Measurements from ENCODE around the gene HNF4A. TPM values are rescaled to one million over a fixed set of nuclear protein-coding genes. Genes with fewer than 3 reads are reported as not detected.

Gene HNF4A
- polyA plus RNA-seq, 1 donor from 2014 or later: not detected

DNA sequence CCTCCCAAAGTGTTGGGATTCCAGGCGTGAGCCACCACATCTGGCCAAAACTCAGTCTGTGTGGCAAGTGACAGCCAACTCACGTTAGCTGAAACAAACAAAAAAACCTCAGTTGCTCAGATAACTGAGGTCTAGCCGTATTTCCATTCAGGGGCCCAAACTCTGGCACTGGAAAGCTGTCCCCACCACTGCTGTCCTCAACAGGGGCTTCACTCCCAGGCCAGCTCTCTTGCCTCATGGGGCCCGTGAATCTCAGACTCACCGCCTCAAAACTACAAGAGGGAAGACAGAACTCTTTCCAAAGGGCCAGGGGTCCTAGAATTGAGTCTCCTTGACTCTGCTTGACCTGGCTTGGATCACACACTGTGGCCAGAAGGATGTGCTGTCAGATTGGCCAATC, 127.6 kb downstream of the HNF4A start:
- Histone ChIP-seq H3K79me2 (replicated peaks; ENCODE audit: insufficient read depth, low read length) (no peaks in the 10 kb centered on the region), H3K4me3 (ENCODE audit: low read length) (no peak overlapping the region), H3K36me3 (ENCODE audit: insufficient read depth, low read length) (no peaks in the 10 kb centered on the region), H3K27me3 (ENCODE audit: insufficient read depth, low read depth, low read length) (no peaks in the 10 kb centered on the region), H4K20me1 (ENCODE audit: insufficient read depth) (no peaks in the 10 kb centered on the region), H3K9me2 (ENCODE audit: insufficient read depth, low read length) (no peaks in the 10 kb centered on the region), H3K4me2 (ENCODE audit: low read length) (no peak overlapping the region), H2AFZ (ENCODE audit: low read depth, low read length) (no peak overlapping the region), H3F3A (ENCODE audit: insufficient read depth, low read length, poor library complexity, severe bottlenecking) (no peaks in the 10 kb centered on the region), H3K9ac (ENCODE audit: low read length) (no peak overlapping the region), H3K27ac (ENCODE audit: low read length) (no peak overlapping the region), H3K9me3 (ENCODE audit: low read length) (no peaks in the 10 kb centered on the region)
- TF ChIP-seq TAF1 (IDR thresholded peaks at IDR 0.05; ENCODE audit: low read depth): no peak
- TF ChIP-seq POLR2AphosphoS5 (IDR thresholded peaks at IDR 0.05): no peak
- TF ChIP-seq, protein P1, sequence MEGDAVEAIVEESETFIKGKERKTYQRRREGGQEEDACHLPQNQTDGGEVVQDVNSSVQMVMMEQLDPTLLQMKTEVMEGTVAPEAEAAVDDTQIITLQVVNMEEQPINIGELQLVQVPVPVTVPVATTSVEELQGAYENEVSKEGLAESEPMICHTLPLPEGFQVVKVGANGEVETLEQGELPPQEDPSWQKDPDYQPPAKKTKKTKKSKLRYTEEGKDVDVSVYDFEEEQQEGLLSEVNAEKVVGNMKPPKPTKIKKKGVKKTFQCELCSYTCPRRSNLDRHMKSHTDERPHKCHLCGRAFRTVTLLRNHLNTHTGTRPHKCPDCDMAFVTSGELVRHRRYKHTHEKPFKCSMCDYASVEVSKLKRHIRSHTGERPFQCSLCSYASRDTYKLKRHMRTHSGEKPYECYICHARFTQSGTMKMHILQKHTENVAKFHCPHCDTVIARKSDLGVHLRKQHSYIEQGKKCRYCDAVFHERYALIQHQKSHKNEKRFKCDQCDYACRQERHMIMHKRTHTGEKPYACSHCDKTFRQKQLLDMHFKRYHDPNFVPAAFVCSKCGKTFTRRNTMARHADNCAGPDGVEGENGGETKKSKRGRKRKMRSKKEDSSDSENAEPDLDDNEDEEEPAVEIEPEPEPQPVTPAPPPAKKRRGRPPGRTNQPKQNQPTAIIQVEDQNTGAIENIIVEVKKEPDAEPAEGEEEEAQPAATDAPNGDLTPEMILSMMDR (IDR thresholded peaks at IDR 0.05; ENCODE audit: poor library complexity, severe bottlenecking): no peak
- TF ChIP-seq SMC3 (conservative IDR thresholded peaks at IDR 0.05; ENCODE audit: poor library complexity): no peak
- TF ChIP-seq EZH2 (IDR thresholded peaks at IDR 0.05; ENCODE audit: borderline replicate concordance, insufficient read depth, low read length, poor library complexity, severe bottlenecking): no peak
- TF ChIP-seq EP300 (conservative IDR thresholded peaks at IDR 0.05; ENCODE audit: poor library complexity, severe bottlenecking): no peak
- TF ChIP-seq RAD21 (conservative IDR thresholded peaks at IDR 0.05): no peak
- TF ChIP-seq, protein P2, sequence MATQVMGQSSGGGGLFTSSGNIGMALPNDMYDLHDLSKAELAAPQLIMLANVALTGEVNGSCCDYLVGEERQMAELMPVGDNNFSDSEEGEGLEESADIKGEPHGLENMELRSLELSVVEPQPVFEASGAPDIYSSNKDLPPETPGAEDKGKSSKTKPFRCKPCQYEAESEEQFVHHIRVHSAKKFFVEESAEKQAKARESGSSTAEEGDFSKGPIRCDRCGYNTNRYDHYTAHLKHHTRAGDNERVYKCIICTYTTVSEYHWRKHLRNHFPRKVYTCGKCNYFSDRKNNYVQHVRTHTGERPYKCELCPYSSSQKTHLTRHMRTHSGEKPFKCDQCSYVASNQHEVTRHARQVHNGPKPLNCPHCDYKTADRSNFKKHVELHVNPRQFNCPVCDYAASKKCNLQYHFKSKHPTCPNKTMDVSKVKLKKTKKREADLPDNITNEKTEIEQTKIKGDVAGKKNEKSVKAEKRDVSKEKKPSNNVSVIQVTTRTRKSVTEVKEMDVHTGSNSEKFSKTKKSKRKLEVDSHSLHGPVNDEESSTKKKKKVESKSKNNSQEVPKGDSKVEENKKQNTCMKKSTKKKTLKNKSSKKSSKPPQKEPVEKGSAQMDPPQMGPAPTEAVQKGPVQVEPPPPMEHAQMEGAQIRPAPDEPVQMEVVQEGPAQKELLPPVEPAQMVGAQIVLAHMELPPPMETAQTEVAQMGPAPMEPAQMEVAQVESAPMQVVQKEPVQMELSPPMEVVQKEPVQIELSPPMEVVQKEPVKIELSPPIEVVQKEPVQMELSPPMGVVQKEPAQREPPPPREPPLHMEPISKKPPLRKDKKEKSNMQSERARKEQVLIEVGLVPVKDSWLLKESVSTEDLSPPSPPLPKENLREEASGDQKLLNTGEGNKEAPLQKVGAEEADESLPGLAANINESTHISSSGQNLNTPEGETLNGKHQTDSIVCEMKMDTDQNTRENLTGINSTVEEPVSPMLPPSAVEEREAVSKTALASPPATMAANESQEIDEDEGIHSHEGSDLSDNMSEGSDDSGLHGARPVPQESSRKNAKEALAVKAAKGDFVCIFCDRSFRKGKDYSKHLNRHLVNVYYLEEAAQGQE (IDR thresholded peaks at IDR 0.05; ENCODE audit: borderline replicate concordance): no peak
- TF ChIP-seq MXI1 (conservative IDR thresholded peaks at IDR 0.05; ENCODE audit: poor library complexity, severe bottlenecking): no peak

Small RNA genes lying within 50 kb of the gene (small RNA-seq; reads per million reads assigned to genes)
- gene MIR3646 (0 reads per million in 3 experiments), gene RF00019 (0 to 1.2 (median 0) reads per million in 3 experiments), gene RPL37AP1 (0 to 0.52 (median 0) reads per million in 3 experiments)

Other genes starting within 250 kb of the HNF4A start
- not detected in 2 replicates for gene JPH2, start 168.5 kb upstream of the HNF4A start, polyA plus RNA-seq
- gene OSER1, start 144.9 kb upstream of the HNF4A start, polyA plus RNA-seq: 43.9 and 51.0 TPM in 2 replicates
- gene GDAP1L1, start 108.4 kb upstream of the HNF4A start, polyA plus RNA-seq: 216 and 243 TPM in 2 replicates
- 4.6 and 5.5 TPM in 2 replicates for gene FITM2, start 44.5 kb upstream of the HNF4A start, polyA plus RNA-seq
- not detected in 2 replicates for gene R3HDML, start 18.7 kb upstream of the HNF4A start, polyA plus RNA-seq
- gene TTPAL, start 120.2 kb downstream of the HNF4A start, polyA plus RNA-seq: 10.5 and 11.2 TPM in 2 replicates
- 63.2 and 64.5 TPM in 2 replicates for gene SERINC3, start 166.4 kb downstream of the HNF4A start, polyA plus RNA-seq
- gene PKIG, start 226.9 kb downstream of the HNF4A start, polyA plus RNA-seq: 174 and 210 TPM in 2 replicates